ENCODE results near the gene CTNNBL1.

CTNNBL1 gene

GRCh38 chr20:37777988-37778659 lies 84.3 kb downstream of the CTNNBL1 start:
- DNase-seq = no peak

- no peak for DNase-seq
Observed at GRCh38 chr20:37781626-37782025, 87.8 kb downstream of the CTNNBL1 start.

- DNase-seq = no peak
Observed at GRCh38 chr20:37786043-37786442, 92.2 kb downstream of the CTNNBL1 start.

- DNase-seq = no peak
Observed at GRCh38 chr20:37789408-37789807, 95.6 kb downstream of the CTNNBL1 start.

- DNase-seq = no peak
Observed at GRCh38 chr20:37790900-37791299, 97.1 kb downstream of the CTNNBL1 start.

GRCh38 chr20:37796121-37796520 lies 102.3 kb downstream of the CTNNBL1 start:
- no peak for DNase-seq

- no peak for DNase-seq
Observed at GRCh38 chr20:37796733-37797132, 102.9 kb downstream of the CTNNBL1 start.

GRCh38 chr20:37797669-37798175 lies 103.9 kb downstream of the CTNNBL1 start:
- no peak for DNase-seq

GRCh38 chr20:37798312-37798711 lies 104.5 kb downstream of the CTNNBL1 start:
- DNase-seq = no peak

- no peak for DNase-seq
Observed at GRCh38 chr20:37800618-37801017, 106.8 kb downstream of the CTNNBL1 start.

GRCh38 chr20:37801921-37802320 lies 108.1 kb downstream of the CTNNBL1 start:
- DNase-seq = no peak

GRCh38 chr20:37803438-37804307 lies 109.8 kb downstream of the CTNNBL1 start:
- no peak for DNase-seq

- no peak for DNase-seq
Observed at GRCh38 chr20:37804584-37805566, 111.0 kb downstream of the CTNNBL1 start.

- DNase-seq = no peak
Observed at GRCh38 chr20:37807471-37808232, 113.8 kb downstream of the CTNNBL1 start.

- DNase-seq = no peak
Observed at GRCh38 chr20:37808233-37809070, 114.6 kb downstream of the CTNNBL1 start.

- DNase-seq = no peak
Observed at GRCh38 chr20:37810027-37810426, 116.2 kb downstream of the CTNNBL1 start.

GRCh38 chr20:37816003-37816402 lies 122.2 kb downstream of the CTNNBL1 start:
- DNase-seq = no peak

GRCh38 chr20:37816726-37817125 lies 122.9 kb downstream of the CTNNBL1 start:
- DNase-seq = no peak

GRCh38 chr20:37821696-37822095 lies 127.9 kb downstream of the CTNNBL1 start:
- DNase-seq = no peak

GRCh38 chr20:37822141-37822601 lies 128.3 kb downstream of the CTNNBL1 start:
- no peak for DNase-seq
